Right atrium auricular region (tissue), 2 donors: Measurements from ENCODE around the gene GIPC2. TPM values are rescaled to one million over a fixed set of nuclear protein-coding genes. Genes with fewer than 3 reads are reported as not detected.
"Not testable (repeated sequence)": the region's sequence is repeated elsewhere in the genome, so short reads cannot be mapped to it uniquely, and the experiment has no call there.

ENCODE experiments used
- DNase-seq: peaks from one replicate; pipeline ENCODE4 v3.0.0-alpha.2; 2019; ENCODE audit warnings: low spot score
- H3K27ac ChIP-seq, 2 donors: fragments of 200-600 bp; sonication (generic); 1 replicate in 1 of 2; 2 replicates in 1 of 2; pipeline ENCODE4 v1.5.1; 2016 to 2019
- H3K27me3 ChIP-seq, 2 donors: fragments of 200-600 bp; sonication (generic); one replicate each; pipeline versions ENCODE4 v1.5.1 to v1.6.0; 2017 to 2019
- H3K36me3 ChIP-seq: fragments of 200-600 bp; sonication (generic); one replicate; pipeline ENCODE4 v1.5.1; 2016
- H3K4me1 ChIP-seq, 2 donors: fragments of 200-600 bp; sonication (generic); one replicate each; pipeline versions ENCODE4 v1.5.1 to v1.6.0; 2017 to 2019
- H3K4me3 ChIP-seq, 2 donors: fragments of 200-600 bp; sonication (generic); 1 replicate in 1 of 2; 2 replicates in 1 of 2; pipeline ENCODE4 v1.5.1; 2017 to 2019; ENCODE audit warnings: mild to moderate bottlenecking in 1 of 2, moderate library complexity in 1 of 2
- H3K9me3 ChIP-seq, 2 donors: fragments of 200-600 bp; sonication (generic); one replicate each; pipeline ENCODE4 v1.5.1; 2019
- total RNA-seq, 2 donors: library from RNA; depleted of rRNA; stranded (reverse); fragments of >200 nt; gene quantifications; one replicate each; pipeline ENCODE4 v1.1.0, GENCODE V29; 2016
- TF ChIP-seq, protein P1 (sequence below), 2 donors: fragments of 200-600 bp; sonication (generic); IDR thresholded peaks; one replicate each; pipeline ENCODE4 v1.5.1; 2019; ENCODE audit warnings: antibody characterized with exemption in 2 of 2

The GIPC2 gene
- total RNA-seq, 2 donors from 2014 or later: 1.5 to 2.3 TPM

DNA sequence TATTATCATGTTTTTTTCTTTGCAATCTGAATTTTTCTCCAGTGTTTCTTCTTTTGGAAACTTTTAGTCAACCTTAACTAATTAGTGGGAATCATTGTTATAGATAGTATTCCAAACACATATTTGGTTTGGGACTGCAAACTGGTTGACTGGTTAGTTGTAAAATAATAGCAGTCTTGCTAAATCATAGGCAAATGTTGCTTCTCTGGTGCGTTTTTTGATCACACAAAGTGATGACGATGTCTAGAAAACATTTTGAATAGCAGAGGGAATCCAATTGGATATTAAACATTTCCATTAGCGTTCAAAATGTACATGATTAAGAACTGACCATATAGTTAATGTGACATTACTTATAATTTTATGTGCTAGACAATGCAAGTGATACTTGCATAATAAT, 36.5 kb upstream of the GIPC2 start:
- Histone ChIP-seq H3K27ac (peak overlapping the region in 1 of 2 donors; percentile 54), H3K4me1 (peaks cover 0 to 40% of the 10 kb centered on the region in 2 donors), H3K9me3 (no peaks in the 10 kb centered on the region), H3K36me3 (peaks cover 12% of the 10 kb centered on the region), H3K4me3 (peak overlapping the region in 1 of 2 donors; percentile 4), H3K27me3 (no peaks in the 10 kb centered on the region)
- TF ChIP-seq, protein P1, sequence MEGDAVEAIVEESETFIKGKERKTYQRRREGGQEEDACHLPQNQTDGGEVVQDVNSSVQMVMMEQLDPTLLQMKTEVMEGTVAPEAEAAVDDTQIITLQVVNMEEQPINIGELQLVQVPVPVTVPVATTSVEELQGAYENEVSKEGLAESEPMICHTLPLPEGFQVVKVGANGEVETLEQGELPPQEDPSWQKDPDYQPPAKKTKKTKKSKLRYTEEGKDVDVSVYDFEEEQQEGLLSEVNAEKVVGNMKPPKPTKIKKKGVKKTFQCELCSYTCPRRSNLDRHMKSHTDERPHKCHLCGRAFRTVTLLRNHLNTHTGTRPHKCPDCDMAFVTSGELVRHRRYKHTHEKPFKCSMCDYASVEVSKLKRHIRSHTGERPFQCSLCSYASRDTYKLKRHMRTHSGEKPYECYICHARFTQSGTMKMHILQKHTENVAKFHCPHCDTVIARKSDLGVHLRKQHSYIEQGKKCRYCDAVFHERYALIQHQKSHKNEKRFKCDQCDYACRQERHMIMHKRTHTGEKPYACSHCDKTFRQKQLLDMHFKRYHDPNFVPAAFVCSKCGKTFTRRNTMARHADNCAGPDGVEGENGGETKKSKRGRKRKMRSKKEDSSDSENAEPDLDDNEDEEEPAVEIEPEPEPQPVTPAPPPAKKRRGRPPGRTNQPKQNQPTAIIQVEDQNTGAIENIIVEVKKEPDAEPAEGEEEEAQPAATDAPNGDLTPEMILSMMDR (IDR thresholded peaks at IDR 0.05): no peak
- no peak for DNase-seq

DNA sequence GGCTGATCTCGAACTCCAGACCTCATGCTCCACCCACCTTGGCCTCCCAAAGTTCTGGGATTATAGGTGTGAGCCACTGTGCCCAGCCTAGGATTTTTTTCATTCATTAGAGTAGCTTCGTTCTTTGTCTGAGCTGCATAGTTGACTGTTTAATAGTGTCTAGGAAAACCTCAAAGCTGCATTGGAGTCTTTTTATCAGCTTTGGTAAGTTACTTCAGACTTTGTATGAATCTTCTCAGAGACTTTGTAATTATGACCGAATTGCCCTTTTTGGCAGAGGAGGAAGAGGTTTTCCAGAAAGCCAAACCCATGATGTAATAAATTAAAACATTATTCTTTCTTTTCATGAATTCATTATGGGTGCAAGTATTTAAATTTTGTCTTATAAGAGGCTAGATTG, 35.9 kb upstream of the GIPC2 start:
- peak overlapping the region in 1 of 2 donors; percentile 4 for H3K4me3 ChIP-seq
- peak overlapping the region; percentile 27 to 54 for H3K27ac ChIP-seq
- TF ChIP-seq, protein P1 (IDR thresholded peaks at IDR 0.05): no peak
- H3K36me3 ChIP-seq: peaks cover 18% of the 10 kb centered on the region
- no peaks in the 10 kb centered on the region for H3K27me3 ChIP-seq
- no peaks in the 10 kb centered on the region for H3K9me3 ChIP-seq
- peaks cover 0 to 41% of the 10 kb centered on the region in 2 donors for H3K4me1 ChIP-seq
- no peak for DNase-seq

DNA sequence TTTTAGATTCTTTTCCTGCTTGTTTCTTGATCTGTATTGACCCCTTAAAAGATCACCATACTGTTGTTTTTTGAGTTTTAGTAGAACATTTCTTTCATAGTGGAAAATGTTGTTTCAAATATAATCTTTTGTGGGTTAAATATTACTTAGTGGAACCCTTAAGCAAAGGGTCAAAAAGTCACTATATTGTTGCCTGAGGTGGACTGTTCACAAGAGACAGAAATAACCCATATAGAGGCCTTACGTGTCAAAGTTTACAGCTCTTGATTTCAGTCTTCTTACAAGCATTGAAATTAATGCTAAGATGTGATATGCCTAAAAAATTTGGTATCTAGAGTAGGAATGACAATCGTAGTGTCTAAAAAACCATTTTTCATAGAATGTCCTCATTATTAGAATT, 34.7 kb upstream of the GIPC2 start:
- peaks cover 0 to 41% of the 10 kb centered on the region in 2 donors for H3K4me1 ChIP-seq
- TF ChIP-seq, protein P1 (IDR thresholded peaks at IDR 0.05): no peak
- no peak overlapping the region for H3K4me3 ChIP-seq

DNA sequence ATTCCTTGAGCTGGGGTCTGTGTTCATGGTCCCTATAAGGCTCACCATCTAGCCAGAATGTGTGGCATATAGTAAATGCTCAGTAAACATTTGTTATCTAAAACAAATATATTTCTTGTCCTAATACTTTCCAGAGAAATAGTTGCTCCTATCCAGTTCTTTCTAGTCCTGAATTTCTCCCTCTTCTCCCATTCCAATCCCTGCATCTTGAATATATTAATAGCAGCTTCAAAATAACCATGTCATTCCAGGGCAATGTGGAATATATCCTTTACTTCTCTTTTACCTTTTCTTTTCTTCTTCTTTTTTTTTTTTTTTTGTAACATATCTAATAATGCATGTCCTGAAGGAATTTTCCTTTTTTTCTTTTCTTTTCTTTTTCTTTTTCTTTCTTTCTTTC, 30.6 kb upstream of the GIPC2 start:
- DNase-seq: no peak
- TF ChIP-seq, protein P1 (IDR thresholded peaks at IDR 0.05): no peak
- Histone ChIP-seq H3K27ac (no peak overlapping the region), H3K27me3 (no peaks in the 10 kb centered on the region), H3K9me3 (no peaks in the 10 kb centered on the region), H3K4me3 (no peak overlapping the region), H3K36me3 (peaks cover 40% of the 10 kb centered on the region), H3K4me1 (peaks cover 0 to 14% of the 10 kb centered on the region in 2 donors)

More for the DNA sequence above, 34.7 kb upstream of the GIPC2 start:
- Histone ChIP-seq H3K27ac (peak overlapping the region in 1 of 2 donors; percentile 23), H3K27me3 (no peaks in the 10 kb centered on the region), H3K9me3 (no peaks in the 10 kb centered on the region), H3K36me3 (peaks cover 24% of the 10 kb centered on the region)
- no peak for DNase-seq

DNA sequence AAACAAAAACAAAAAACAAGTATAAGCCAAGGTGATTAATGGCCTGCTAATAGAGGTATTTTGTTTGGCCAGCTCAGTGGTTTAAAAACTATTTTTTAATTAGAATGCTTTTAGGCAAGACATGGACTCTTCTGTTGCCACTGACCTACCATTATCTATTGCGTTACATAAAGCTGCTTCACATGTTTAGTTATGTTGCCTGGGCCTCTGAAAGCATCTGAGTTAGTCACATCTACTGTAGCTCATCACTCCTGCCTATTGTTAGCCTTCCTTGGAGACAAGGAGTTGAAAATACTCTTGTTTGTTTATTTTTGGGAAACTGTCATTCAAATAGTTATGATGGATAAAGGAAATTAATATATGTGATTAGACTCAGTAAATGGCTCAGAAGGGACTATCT, 26.7 kb upstream of the GIPC2 start:
- Histone ChIP-seq H3K9me3 (no peaks in the 10 kb centered on the region), H3K27ac (no peak overlapping the region), H3K36me3 (peaks cover 31% of the 10 kb centered on the region), H3K4me3 (no peak overlapping the region), H3K4me1 (peaks cover 0 to 3% of the 10 kb centered on the region in 2 donors), H3K27me3 (no peaks in the 10 kb centered on the region)
- TF ChIP-seq, protein P1 (IDR thresholded peaks at IDR 0.05): no peak
- DNase-seq: no peak

DNA sequence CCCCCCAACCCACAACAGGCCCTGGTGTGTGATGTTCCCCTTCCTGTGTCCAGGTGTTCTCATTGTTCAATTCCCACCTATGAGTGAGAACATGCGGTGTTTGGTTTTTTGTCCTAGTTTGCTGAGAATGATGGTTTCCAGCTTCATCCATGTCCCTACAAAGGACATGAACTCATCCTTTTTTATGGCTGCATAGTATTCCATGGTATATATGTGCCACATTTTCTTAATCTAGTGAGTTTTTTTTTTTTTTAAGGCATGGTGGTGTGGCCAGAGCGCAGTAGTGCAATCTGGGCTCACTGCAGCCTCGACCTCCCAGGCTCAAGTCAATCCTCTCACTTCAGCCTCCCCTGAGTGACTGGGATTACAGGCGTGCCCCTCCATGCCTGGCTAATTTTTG, 24.6 kb upstream of the GIPC2 start:
- not testable (repeated sequence) for H3K4me3 ChIP-seq, H3K4me1 ChIP-seq, DNase-seq, H3K27ac ChIP-seq, H3K9me3 ChIP-seq, H3K27me3 ChIP-seq
- peaks cover 16% of the 10 kb centered on the region for H3K36me3 ChIP-seq
